Endothelial cell of umbilical vein (primary cell): ENCODE results near the gene NMRK2. TPM values are rescaled to one million over a fixed set of nuclear protein-coding genes. Genes with fewer than 3 reads are reported as not detected.

Experiments used
- BruUV-seq: library from RNA; stranded (reverse); fragments of 400-500 nt; replicated peaks from 2 replicates; lab custom pipeline; 2021; lab: Mats Ljungman, UMichigan
- CTCF ChIA-PET: fragments of 300-600, 350-600 bp; sonication (Branson Sonifier 250); formaldehyde crosslinking; loops from one replicate; lab custom pipeline; 2021; ENCODE audit warnings: antibody characterized with exemption, inconsistent platforms; lab: Charles Lee
- POLR2A ChIA-PET: fragments of 300-600, 350-600 bp; sonication (Branson Sonifier 250); formaldehyde crosslinking; loops from one replicate; lab custom pipeline; 2021; ENCODE audit warnings: antibody characterized with exemption, inconsistent platforms; lab: Charles Lee
- DNase-seq: peaks from one replicate; pipeline ENCODE4 v3.0.0-alpha.2; 2011; ENCODE audit warnings: low read depth, low spot score
- FAIRE-seq: peaks from 2 replicates; lab custom pipeline; 2011; peaks lifted over from hg19 to GRCh38; lab: Jason Lieb, UNC
- H2AFZ ChIP-seq: 2 replicates; pipeline ENCODE4 v1.6.0; 2012; ENCODE audit warnings: low read depth, low read length, control low read depth, inconsistent platforms
- H3K27ac ChIP-seq: 2 replicates; pipeline ENCODE4 v1.5.1; 2011; ENCODE audit warnings: low read depth, mild to moderate bottlenecking, control low read depth, low read length, moderate library complexity; ENCODE audit not compliant: insufficient read depth
- H3K27me3 ChIP-seq, 2 experiments: 2 replicates each; pipeline versions ENCODE4 v1.6.0 to v1.6.1; 2011; ENCODE audit warnings: low read length in 2 of 2, mixed read lengths in 1 of 2; ENCODE audit not compliant: control insufficient read depth in 2 of 2, insufficient read depth in 2 of 2
- H3K36me3 ChIP-seq, 2 experiments: 2 replicates in 1 of 2; 3 replicates in 1 of 2; pipeline ENCODE4 v1.5.1; 2011; ENCODE audit warnings: low read length in 2 of 2, mild to moderate bottlenecking in 1 of 2, moderate library complexity in 1 of 2; ENCODE audit not compliant: control insufficient read depth in 2 of 2, insufficient read depth in 2 of 2; ENCODE audit errors: extremely low read depth in 1 of 2
- H3K4me1 ChIP-seq: 3 replicates; pipeline ENCODE4 v1.5.1; 2011; ENCODE audit warnings: mild to moderate bottlenecking, low read length; ENCODE audit not compliant: control insufficient read depth, insufficient read depth; ENCODE audit errors: extremely low read depth
- H3K4me2 ChIP-seq: 2 replicates; pipeline ENCODE4 v1.6.1; 2011; ENCODE audit warnings: low read length, control low read depth, mixed read lengths; ENCODE audit not compliant: insufficient read depth
- H3K4me3 ChIP-seq, 3 experiments: fragments of 200-600 bp in 1 of 3; sonication (generic), shearing (Covaris generic) in 1 of 3; replicated peaks in 1 of 3; 2 replicates each; pipeline ENCODE4 v1.5.1; 2011 to 2016; ENCODE audit warnings: control low read depth in 3 of 3, low read length in 3 of 3, mild to moderate bottlenecking in 2 of 3, inconsistent platforms in 1 of 3, low read depth in 1 of 3, moderate library complexity in 1 of 3; ENCODE audit not compliant: insufficient read depth in 1 of 3
- H3K79me2 ChIP-seq: 2 replicates; pipeline ENCODE4 v1.6.0; 2012; ENCODE audit warnings: low read length, inconsistent platforms; ENCODE audit not compliant: control insufficient read depth, insufficient read depth
- H3K9ac ChIP-seq: replicated peaks from 2 replicates; pipeline ENCODE3; 2011; ENCODE audit warnings: low read length, control low read depth; ENCODE audit not compliant: insufficient read depth; ENCODE audit errors: extremely low read depth
- H3K9me1 ChIP-seq: replicated peaks from 3 replicates; pipeline ENCODE4 v1.6.0; 2011; ENCODE audit warnings: mild to moderate bottlenecking, low read length; ENCODE audit not compliant: control insufficient read depth, insufficient read depth; ENCODE audit errors: extremely low read depth
- H3K9me3 ChIP-seq: replicated peaks from 2 replicates; pipeline ENCODE4 v1.5.1; 2012; ENCODE audit warnings: low read length, inconsistent platforms; ENCODE audit not compliant: control insufficient read depth, insufficient read depth
- H4K20me1 ChIP-seq: replicated peaks from 2 replicates; pipeline ENCODE3; 2011; ENCODE audit warnings: mild to moderate bottlenecking, low read length; ENCODE audit not compliant: control insufficient read depth, insufficient read depth; ENCODE audit errors: extremely low read depth
- EZH2 ChIP-seq: IDR thresholded peaks from 2 replicates; pipeline ENCODE4 v1.6.1; 2012; ENCODE audit warnings: borderline replicate concordance, low read depth, mild to moderate bottlenecking, moderate library complexity, low read length, inconsistent platforms; ENCODE audit not compliant: severe bottlenecking
- FOS ChIP-seq: IDR thresholded peaks from 2 replicates; pipeline ENCODE4 v1.6.1; 2011; ENCODE audit warnings: mild to moderate bottlenecking, low read length, moderate library complexity, borderline replicate concordance; ENCODE audit not compliant: insufficient read depth
- GATA2 ChIP-seq: IDR thresholded peaks from 2 replicates; pipeline ENCODE4 v1.7.0; 2011; ENCODE audit warnings: low read depth, mild to moderate bottlenecking, moderate library complexity, mixed read lengths, low read length; ENCODE audit not compliant: insufficient read length, insufficient read depth
- JUN ChIP-seq: IDR thresholded peaks from 2 replicates; pipeline ENCODE4 v1.6.1; 2011; ENCODE audit warnings: borderline replicate concordance, low read depth; ENCODE audit not compliant: insufficient read length, insufficient read depth
- MYC ChIP-seq: IDR thresholded peaks from one replicate; pipeline ENCODE4 v1.6.1; 2011; ENCODE audit warnings: mild to moderate bottlenecking, low read depth, low read length
- POLR2A ChIP-seq: IDR thresholded peaks from 2 replicates; pipeline ENCODE4 v1.6.1; 2012; ENCODE audit warnings: low read depth, mild to moderate bottlenecking, control low read depth, low read length
- POLR2AphosphoS5 ChIP-seq: IDR thresholded peaks from 2 replicates; pipeline ENCODE4 v1.6.1; 2012; ENCODE audit warnings: low read depth, mild to moderate bottlenecking, control low read depth, low read length, moderate library complexity; ENCODE audit not compliant: insufficient read depth
- dilution Hi-C: fragments of 300-500 bp; cut with MboI; formaldehyde crosslinking; loops from one replicate; pipeline ENCODE4 v1.15.0; 2019; ENCODE audit warnings: low sequenced_read_pairs; ENCODE audit not compliant: extremely low pct_ligation_motif_present
- intact Hi-C: fragments of 100-400 bp; cut with micrococcal nuclease; formaldehyde crosslinking; loops from one replicate; pipeline ENCODE4 v1.10.0; 2022
- polyA plus RNA-seq, 4 experiments: library from polyadenylated mRNA; depleted of rRNA in 3 of 4; stranded (reverse) in 3 of 4; unstranded in 1 of 4; fragments of >200 nt; gene quantifications; 2 replicates each; pipeline versions ENCODE4 v1.2.1 to v1.2.3, GENCODE V29; 2011 to 2012; ENCODE audit warnings: missing spikeins in 1 of 4
- total RNA-seq: library from RNA; stranded (reverse); gene quantifications from 2 replicates; pipeline ENCODE4 v1.2.3, GENCODE V29; 2021
- TF ChIP-seq, protein P1 (sequence below): IDR thresholded peaks from 2 replicates; pipeline ENCODE4 v1.6.1; 2011; ENCODE audit not compliant: insufficient read depth, insufficient read length
- TF ChIP-seq, protein P2 (sequence below), 2 donors: IDR thresholded peaks; 1 replicate in 1 of 2; 2 replicates in 1 of 2; pipeline ENCODE4 v1.5.1; 2011; ENCODE audit warnings: low read length in 2 of 2, mild to moderate bottlenecking in 2 of 2, moderate library complexity in 2 of 2, control low read depth in 1 of 2, inconsistent platforms in 1 of 2, low read depth in 1 of 2; ENCODE audit not compliant: insufficient read depth in 1 of 2; ENCODE audit errors: extremely low read depth in 1 of 2

NMRK2 gene
- total and polyA plus RNA-seq, 2 donors (not counting 3 experiments of a cell fraction or from before 2014, with no cell fraction given): not detected

DNA sequence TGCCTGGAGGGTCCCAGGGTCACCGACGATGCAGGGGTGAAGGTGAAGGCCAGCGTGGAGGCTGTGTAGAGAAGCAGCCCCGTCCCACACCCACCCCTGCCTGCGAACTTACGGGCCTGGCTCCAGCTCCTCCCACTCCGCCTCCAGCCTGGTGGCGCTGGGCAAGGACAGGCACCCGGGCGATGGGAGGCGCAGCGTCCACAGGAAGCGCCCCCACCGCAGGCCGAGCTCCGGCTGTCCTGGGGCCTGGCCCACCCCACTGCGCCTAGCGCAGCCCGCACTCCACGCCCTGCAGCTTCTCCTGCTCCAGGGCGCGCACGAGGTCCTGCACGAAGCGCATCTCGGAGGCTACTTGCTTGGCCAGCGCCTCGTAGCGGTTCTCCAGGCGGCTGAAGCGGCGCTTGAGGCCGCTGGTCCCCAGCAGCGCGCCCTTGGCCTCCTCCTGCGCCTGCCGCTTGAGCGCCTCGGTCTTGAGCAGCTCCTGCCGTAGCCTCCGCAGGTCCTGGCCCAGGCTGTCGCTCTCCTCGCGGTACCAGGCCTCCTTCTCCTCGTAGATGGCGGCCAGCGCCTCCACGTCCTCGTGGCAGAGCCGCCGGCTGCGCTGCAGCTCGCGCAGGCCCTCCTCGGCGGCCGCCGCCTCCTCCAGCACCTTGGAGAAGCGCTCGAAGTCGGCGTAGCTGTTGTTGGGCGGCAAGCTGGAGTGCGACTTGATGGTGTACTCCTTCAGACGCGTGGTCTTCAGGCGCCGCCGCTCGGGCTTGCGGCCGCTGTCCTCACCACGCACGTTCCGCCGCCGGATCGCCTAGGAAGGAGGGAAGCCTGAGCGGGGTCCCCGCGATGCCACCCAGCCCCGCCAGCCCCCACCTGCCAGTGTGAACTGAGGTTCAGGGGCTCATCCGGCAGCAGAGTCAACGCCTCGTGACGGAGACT, 26.2 kb downstream of the NMRK2 start:
- H3K9me1 ChIP-seq: no peaks in the 10 kb centered on the region
- dilution Hi-C loops: no loop called here
- DNase-seq (no peak), FAIRE-seq (no peak)
- H3K9ac ChIP-seq: no peak overlapping the region
- no peak for TF ChIP-seq JUN
- TF ChIP-seq, protein P1, sequence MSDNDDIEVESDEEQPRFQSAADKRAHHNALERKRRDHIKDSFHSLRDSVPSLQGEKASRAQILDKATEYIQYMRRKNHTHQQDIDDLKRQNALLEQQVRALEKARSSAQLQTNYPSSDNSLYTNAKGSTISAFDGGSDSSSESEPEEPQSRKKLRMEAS: no peak
- TF ChIP-seq MYC: no peak
- no peak for TF ChIP-seq EZH2
- no peak for TF ChIP-seq GATA2
- no peak for TF ChIP-seq POLR2AphosphoS5
- TF ChIP-seq POLR2A: no peak
- TF ChIP-seq, protein P2, sequence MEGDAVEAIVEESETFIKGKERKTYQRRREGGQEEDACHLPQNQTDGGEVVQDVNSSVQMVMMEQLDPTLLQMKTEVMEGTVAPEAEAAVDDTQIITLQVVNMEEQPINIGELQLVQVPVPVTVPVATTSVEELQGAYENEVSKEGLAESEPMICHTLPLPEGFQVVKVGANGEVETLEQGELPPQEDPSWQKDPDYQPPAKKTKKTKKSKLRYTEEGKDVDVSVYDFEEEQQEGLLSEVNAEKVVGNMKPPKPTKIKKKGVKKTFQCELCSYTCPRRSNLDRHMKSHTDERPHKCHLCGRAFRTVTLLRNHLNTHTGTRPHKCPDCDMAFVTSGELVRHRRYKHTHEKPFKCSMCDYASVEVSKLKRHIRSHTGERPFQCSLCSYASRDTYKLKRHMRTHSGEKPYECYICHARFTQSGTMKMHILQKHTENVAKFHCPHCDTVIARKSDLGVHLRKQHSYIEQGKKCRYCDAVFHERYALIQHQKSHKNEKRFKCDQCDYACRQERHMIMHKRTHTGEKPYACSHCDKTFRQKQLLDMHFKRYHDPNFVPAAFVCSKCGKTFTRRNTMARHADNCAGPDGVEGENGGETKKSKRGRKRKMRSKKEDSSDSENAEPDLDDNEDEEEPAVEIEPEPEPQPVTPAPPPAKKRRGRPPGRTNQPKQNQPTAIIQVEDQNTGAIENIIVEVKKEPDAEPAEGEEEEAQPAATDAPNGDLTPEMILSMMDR (IDR thresholded peaks at IDR 0.05; ENCODE audit: extremely low read depth in 1 of 2, insufficient read depth in 1 of 2, low read depth in 1 of 2, low read length in 2 of 2): no peak
- no peak for TF ChIP-seq FOS
- no peak overlapping the region for H3K4me3 ChIP-seq
- no peak overlapping the region for H2AFZ ChIP-seq
- ChIA-PET CTCF (interaction anchor here (0.9 kb wide), 1 partner anchor 10 kb away, joined by 3 read pairs; no protein-coding TSS in a partner anchor), POLR2A (interaction anchor here (3.9 kb wide), 1 partner anchor 10 kb away, joined by 13 read pairs; no protein-coding TSS in a partner anchor)
- no peak overlapping the region for H3K4me2 ChIP-seq
- no peaks in the 10 kb centered on the region for H3K9me3 ChIP-seq
- intact Hi-C loops: no loop called here
- H3K79me2 ChIP-seq: no peaks in the 10 kb centered on the region
- H3K27ac ChIP-seq: no peak overlapping the region
- H3K4me1 ChIP-seq: no peaks in the 10 kb centered on the region
- H4K20me1 ChIP-seq: no peaks in the 10 kb centered on the region
- no peaks in the 10 kb centered on the region for H3K27me3 ChIP-seq
- TSS peak; percentile 3 for BruUV-seq
- peaks cover 13 to 57% of the 10 kb centered on the region in 2 experiments for H3K36me3 ChIP-seq
